Stimulated activated CD4-positive, alpha-beta T cell treated with anti-CD3 and anti-CD28 coated beads, Interleukin-15, amount 100 ng/mL, for 1 hour (primary cell): ENCODE data around the gene GPR162.

ENCODE experiments used
- DNase-seq, 2 donors: peaks; one replicate each; pipeline ENCODE4 v3.0.0-alpha.2; 2020; ENCODE audit warnings: low read depth in 1 of 2, low spot score in 1 of 2

The GPR162 gene

GRCh38 chr12:6822426-6823135, 960 bp downstream of the GPR162 start:
- DNase-seq: no peak

- no peak for DNase-seq
Measured at GRCh38 chr12:6823182-6824084, 1.8 kb downstream of the GPR162 start.

- no peak for DNase-seq
Measured at GRCh38 chr12:6824085-6824775, 2.6 kb downstream of the GPR162 start.

GRCh38 chr12:6824901-6825381, 3.3 kb downstream of the GPR162 start:
- DNase-seq: no peak

- DNase-seq: peak; percentile 70 to 74
Measured at GRCh38 chr12:6825398-6826124, 3.9 kb downstream of the GPR162 start.

- DNase-seq: no peak
Measured at GRCh38 chr12:6826125-6826733, 4.6 kb downstream of the GPR162 start.

GRCh38 chr12:6826734-6827436, 5.3 kb downstream of the GPR162 start:
- DNase-seq: no peak

GRCh38 chr12:6827437-6827911, 5.9 kb downstream of the GPR162 start:
- DNase-seq: peak in 1 of 2 donors; percentile 30

GRCh38 chr12:6827982-6828780, 6.6 kb downstream of the GPR162 start, which contains the start of gene P3H3:
TSS of gene P3H3 (plus strand) at chr12:6828407. CDS start at chr12:6828441, 34 bp downstream.
- no peak for DNase-seq

GRCh38 chr12:6828781-6829535, 7.3 kb downstream of the GPR162 start:
- peak in 1 of 2 donors; percentile 47 for DNase-seq

GRCh38 chr12:6829536-6830220, 8.1 kb downstream of the GPR162 start:
- no peak for DNase-seq

GRCh38 chr12:6830286-6830890, 8.8 kb downstream of the GPR162 start:
- no peak for DNase-seq

GRCh38 chr12:6830999-6831398, 9.4 kb downstream of the GPR162 start:
- no peak for DNase-seq

- no peak for DNase-seq
Measured at GRCh38 chr12:6831450-6831995, 9.9 kb downstream of the GPR162 start.

GRCh38 chr12:6832125-6832524, 10.5 kb downstream of the GPR162 start:
- no peak for DNase-seq

- DNase-seq: no peak
Measured at GRCh38 chr12:6833189-6833890, 11.7 kb downstream of the GPR162 start.
